H9 (cell line): ENCODE measurements around the gene VPS26A. TPM values are rescaled to one million over a fixed set of nuclear protein-coding genes. Genes with fewer than 3 reads are reported as not detected.

ENCODE experiments used
- DNase-seq: peaks from one replicate; pipeline ENCODE4 v3.0.0-alpha.2; 2017
- H2AFZ ChIP-seq: one replicate; pipeline ENCODE4 v1.6.1; 2013; ENCODE audit warnings: mild to moderate bottlenecking, low read length, control low read depth, moderate library complexity
- H2AK5ac ChIP-seq: 2 replicates; pipeline ENCODE4 v1.6.1; 2013; ENCODE audit warnings: low read length, control low read depth, mixed read lengths; ENCODE audit not compliant: insufficient read length
- H2BK120ac ChIP-seq: one replicate; pipeline ENCODE4 v1.6.1; 2013; ENCODE audit warnings: low read depth, mild to moderate bottlenecking, low read length, control low read depth, inconsistent platforms; ENCODE audit not compliant: poor library complexity, severe bottlenecking
- H2BK12ac ChIP-seq: 2 replicates; pipeline ENCODE4 v1.6.1; 2013; ENCODE audit warnings: low read length, control low read depth, mixed read lengths, low read depth; ENCODE audit not compliant: insufficient read length
- H2BK15ac ChIP-seq: 2 replicates; pipeline ENCODE4 v1.6.1; 2013; ENCODE audit warnings: low read depth, low read length, control low read depth
- H2BK20ac ChIP-seq: one replicate; pipeline ENCODE4 v1.6.1; 2013; ENCODE audit warnings: low read depth, mild to moderate bottlenecking, low read length, control low read depth, inconsistent platforms; ENCODE audit not compliant: poor library complexity, severe bottlenecking
- H2BK5ac ChIP-seq: 2 replicates; pipeline ENCODE4 v1.6.1; 2013; ENCODE audit warnings: low read length, control low read depth, mixed read lengths; ENCODE audit not compliant: insufficient read length
- H3K14ac ChIP-seq: 2 replicates; pipeline ENCODE4 v1.6.1; 2013; ENCODE audit warnings: low read length, control low read depth; ENCODE audit not compliant: insufficient read depth
- H3K18ac ChIP-seq: 2 replicates; pipeline ENCODE4 v1.6.1; 2013; ENCODE audit warnings: low read depth, mild to moderate bottlenecking, mixed read lengths, low read length, control low read depth; ENCODE audit not compliant: insufficient read length
- H3K23ac ChIP-seq: 2 replicates; pipeline ENCODE4 v1.6.1; 2013; ENCODE audit warnings: low read length, control low read depth, mixed read lengths, low read depth; ENCODE audit not compliant: insufficient read length
- H3K23me2 ChIP-seq: 2 replicates; pipeline ENCODE4 v1.6.1; 2013; ENCODE audit warnings: low read depth, mild to moderate bottlenecking, mixed read lengths, low read length, control low read depth; ENCODE audit not compliant: insufficient read length, poor library complexity, severe bottlenecking
- H3K27ac ChIP-seq: 2 replicates; pipeline ENCODE4 v1.5.1; 2013; ENCODE audit warnings: low read length, control low read depth, mixed read lengths, low read depth; ENCODE audit not compliant: insufficient read length
- H3K27me3 ChIP-seq: 2 replicates; pipeline ENCODE4 v1.6.1; 2013; ENCODE audit warnings: low read length, control low read depth, inconsistent platforms; ENCODE audit not compliant: insufficient read depth
- H3K4ac ChIP-seq: 2 replicates; pipeline ENCODE4 v1.6.1; 2013; ENCODE audit warnings: low read depth, mild to moderate bottlenecking, control low read depth, inconsistent platforms, low read length, moderate library complexity
- H3K4me1 ChIP-seq: 2 replicates; pipeline ENCODE4 v1.6.1; 2013; ENCODE audit warnings: low read length, control low read depth, inconsistent platforms; ENCODE audit not compliant: insufficient read depth
- H3K4me2 ChIP-seq: 2 replicates; pipeline ENCODE4 v1.6.1; 2013; ENCODE audit warnings: low read length, control low read depth, mixed read lengths; ENCODE audit not compliant: insufficient read length, insufficient read depth
- H3K56ac ChIP-seq: 2 replicates; pipeline ENCODE4 v1.6.1; 2013; ENCODE audit warnings: low read depth, mild to moderate bottlenecking, mixed read lengths, low read length, control low read depth; ENCODE audit not compliant: insufficient read length
- H3K79me1 ChIP-seq: 2 replicates; pipeline ENCODE4 v1.6.1; 2013; ENCODE audit warnings: low read depth, mild to moderate bottlenecking, moderate library complexity, low read length, control low read depth, inconsistent platforms; ENCODE audit not compliant: insufficient read depth, poor library complexity, severe bottlenecking
- H3K79me2 ChIP-seq: 2 replicates; pipeline ENCODE4 v1.6.1; 2013; ENCODE audit warnings: low read length, control low read depth, inconsistent platforms; ENCODE audit not compliant: insufficient read depth
- H3K9ac ChIP-seq: 2 replicates; pipeline ENCODE4 v1.6.1; 2013; ENCODE audit warnings: low read length, control low read depth, mixed read lengths; ENCODE audit not compliant: insufficient read length; ENCODE audit errors: extremely low read depth
- H3K9me3 ChIP-seq: one replicate; pipeline ENCODE4 v1.6.1; 2013; ENCODE audit warnings: low read depth, low read length, inconsistent platforms; ENCODE audit not compliant: control insufficient read depth
- H3T11ph ChIP-seq: one replicate; pipeline ENCODE4 v1.6.1; 2013; ENCODE audit warnings: mild to moderate bottlenecking, low read length, control low read depth, inconsistent platforms
- H4K20me1 ChIP-seq: one replicate; pipeline ENCODE4 v1.6.1; 2013; ENCODE audit not compliant: control insufficient read depth, insufficient read length, insufficient read depth
- H4K5ac ChIP-seq: 2 replicates; pipeline ENCODE4 v1.6.1; 2013; ENCODE audit warnings: low read depth, mild to moderate bottlenecking, mixed read lengths, low read length, control low read depth; ENCODE audit not compliant: insufficient read length
- H4K8ac ChIP-seq: replicated peaks from 2 replicates; pipeline ENCODE4 v1.6.1; 2013; ENCODE audit warnings: low read length, control low read depth, mixed read lengths, low read depth; ENCODE audit not compliant: insufficient read length
- H4K91ac ChIP-seq: 2 replicates; pipeline ENCODE4 v1.6.1; 2013; ENCODE audit warnings: low read depth, mild to moderate bottlenecking, moderate library complexity, mixed read lengths, low read length, control low read depth; ENCODE audit not compliant: insufficient read length
- H3K27ac Mint-ChIP-seq, 3 experiments: 2 replicates in 2 of 3; 3 replicates in 1 of 3; pipeline ENCODE4 v1.8.0; 2020 to 2021; ENCODE audit warnings: mixed read lengths in 3 of 3, mild to moderate bottlenecking in 1 of 3, moderate library complexity in 1 of 3
- H3K27me3 Mint-ChIP-seq: 2 replicates; pipeline ENCODE4 v1.8.0; 2021; ENCODE audit warnings: low read depth, mild to moderate bottlenecking, moderate library complexity, mixed read lengths
- H3K36me3 Mint-ChIP-seq, 3 experiments: 2 replicates in 2 of 3; 3 replicates in 1 of 3; pipeline ENCODE4 v1.8.0; 2020 to 2021; ENCODE audit warnings: low read depth in 3 of 3, mixed read lengths in 3 of 3; ENCODE audit not compliant: insufficient read depth in 1 of 3
- H3K4me1 Mint-ChIP-seq, 2 experiments: 2 replicates each; pipeline ENCODE4 v1.8.0; 2020; ENCODE audit warnings: mixed read lengths in 2 of 2
- H3K4me3 Mint-ChIP-seq, 2 experiments: 2 replicates in 1 of 2; 3 replicates in 1 of 2; pipeline ENCODE4 v1.8.0; 2020 to 2021; ENCODE audit warnings: mild to moderate bottlenecking in 2 of 2, mixed read lengths in 2 of 2, moderate library complexity in 1 of 2
- H3K9me3 Mint-ChIP-seq, 2 experiments: 2 replicates in 1 of 2; 3 replicates in 1 of 2; pipeline ENCODE4 v1.8.0; 2020; ENCODE audit warnings: mild to moderate bottlenecking in 2 of 2, mixed read lengths in 2 of 2, moderate library complexity in 1 of 2
- CTCF ChIP-seq: fragments of 200-600 bp; sonication (generic); conservative IDR thresholded peaks from 3 replicates; pipeline ENCODE4 v1.8.0; 2021; ENCODE audit warnings: antibody characterized with exemption, mild to moderate bottlenecking
- WGBS: extraction: QIAGEN DNeasy Blood & Tissue Kit; methylation state at CpG from one replicate; pipeline ENCODE4 v1.1.7; 2013; ENCODE audit warnings: missing lambda C conversion rate, low lambda C conversion rate, mixed read lengths; ENCODE audit not compliant: insufficient read length; ENCODE audit errors: extremely low coverage; 5-methylcytosine and 5-hydroxymethylcytosine counted together
- total RNA-seq: library from RNA; stranded (reverse); gene quantifications from 2 replicates; pipeline ENCODE4 v1.2.1, GENCODE V29; 2021

Gene VPS26A
- total RNA-seq, 1 experiment from 2014 or later: 41.8 TPM

- H4K20me1 ChIP-seq: no peaks in the 10 kb centered on the region
- H3K9me3 Mint-ChIP-seq: no peaks in the 10 kb centered on the region
- no peak overlapping the region for H3T11ph ChIP-seq
- no peaks in the 10 kb centered on the region for H3K4me1 ChIP-seq
- peaks cover 6% of the 10 kb centered on the region for H3K23me2 ChIP-seq
- H4K91ac ChIP-seq: no peak overlapping the region
- no peak for DNase-seq
- WGBS: no CpG with 5 or more reads among the region's 16 CpGs
- no peak overlapping the region for H2BK15ac ChIP-seq
- H3K36me3 Mint-ChIP-seq: no peaks in the 10 kb centered on the region
- peak overlapping the region; percentile 99 for H3K18ac ChIP-seq
- H2BK120ac ChIP-seq: no peak overlapping the region
- H3K27me3 ChIP-seq: no peaks in the 10 kb centered on the region
- no peak overlapping the region for H2AFZ ChIP-seq
- H3K4me1 Mint-ChIP-seq: peaks cover 13 to 22% of the 10 kb centered on the region in 2 experiments
- H3K27ac Mint-ChIP-seq: peak overlapping the region; percentile 99
- H3K4me3 Mint-ChIP-seq: peak overlapping the region; percentile 89 to 90
- peak overlapping the region; percentile 97 for H3K9ac ChIP-seq
- peak overlapping the region; percentile 86 for H3K27ac ChIP-seq
- H3K27me3 Mint-ChIP-seq: no peaks in the 10 kb centered on the region
- peak overlapping the region; percentile 86 for H3K4me2 ChIP-seq
- no peaks in the 10 kb centered on the region for H3K79me1 ChIP-seq
- no peak; the same call in 2 of the 3 replicates for TF ChIP-seq CTCF
- H2BK20ac ChIP-seq: no peak overlapping the region
- H3K14ac ChIP-seq: peak overlapping the region; percentile 97
- no peak overlapping the region; the same call in 1 of the 2 replicates for H3K4ac ChIP-seq
- H4K5ac ChIP-seq: no peak overlapping the region
- H3K79me2 ChIP-seq: no peaks in the 10 kb centered on the region; the same call in 1 of the 2 replicates
- no peak overlapping the region for H3K23ac ChIP-seq
- no peaks in the 10 kb centered on the region for H3K9me3 ChIP-seq
- H3K56ac ChIP-seq: no peak overlapping the region
- no peak overlapping the region for H2BK12ac ChIP-seq
- H2BK5ac ChIP-seq: no peak overlapping the region
- H2AK5ac ChIP-seq: no peak overlapping the region
- H4K8ac ChIP-seq: no peak overlapping the region
Measured at GRCh38 chr10:69123306-69123746, 652 bp upstream of the VPS26A start.
